GM18507 (cell line): ENCODE results near the gene CDC42BPA.
A peak's percentile ranks its signal among the peaks of the same experiment; 100 is the strongest.
"Not testable (repeated sequence)": the region's sequence is repeated elsewhere in the genome, so short reads cannot be mapped to it uniquely, and the experiment has no call there.

Source experiments
- DNase-seq: peaks from one replicate; pipeline ENCODE4 v3.0.0; 2011; ENCODE audit warnings: low read depth; ENCODE audit not compliant: insufficient read length; ENCODE audit errors: extremely low spot score
- FAIRE-seq: peaks from 2 replicates; lab custom pipeline; 2011; peaks lifted over from hg19 to GRCh38; lab: Jason Lieb, UNC

The CDC42BPA gene

DNA sequence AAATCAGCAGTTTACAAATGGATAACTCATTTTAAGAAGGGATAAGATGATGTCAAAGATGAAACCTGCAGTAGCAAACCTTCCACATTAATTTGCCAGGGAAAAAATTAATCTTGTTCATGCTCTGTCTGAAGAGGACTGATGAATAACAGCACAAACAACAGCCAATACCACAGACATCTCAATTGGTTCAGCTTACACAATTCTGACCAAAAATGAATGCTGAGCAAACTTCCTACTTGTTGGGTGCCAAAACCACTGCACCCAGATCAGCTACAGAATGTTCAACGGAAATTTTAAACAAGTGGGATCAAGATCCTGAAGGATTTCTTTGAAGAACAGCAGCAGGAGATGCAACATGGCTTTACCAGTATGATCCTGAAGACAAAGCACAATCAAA, 279.9 kb downstream of the CDC42BPA start:
- no peak for DNase-seq
- peak; percentile 29 for FAIRE-seq

DNA sequence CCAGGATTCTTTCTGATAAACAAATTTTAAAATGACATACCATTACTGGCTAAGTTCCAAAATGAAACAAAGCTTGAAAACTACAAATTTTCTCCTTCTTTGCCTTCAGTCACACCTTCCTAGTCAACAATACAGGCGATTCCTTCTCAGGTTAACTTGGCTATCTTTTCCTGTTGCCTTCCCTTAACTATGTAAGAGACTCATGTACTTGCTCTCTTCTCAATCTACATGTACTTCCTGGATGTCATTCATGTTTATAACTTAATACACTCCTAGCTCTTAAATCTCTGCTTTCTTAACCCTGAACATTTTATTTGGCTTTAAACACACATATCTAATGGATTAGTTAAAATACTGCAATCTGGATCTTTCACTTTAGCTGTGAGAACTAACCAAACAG, 281.2 kb downstream of the CDC42BPA start:
- FAIRE-seq (no peak), DNase-seq (no peak)

DNA sequence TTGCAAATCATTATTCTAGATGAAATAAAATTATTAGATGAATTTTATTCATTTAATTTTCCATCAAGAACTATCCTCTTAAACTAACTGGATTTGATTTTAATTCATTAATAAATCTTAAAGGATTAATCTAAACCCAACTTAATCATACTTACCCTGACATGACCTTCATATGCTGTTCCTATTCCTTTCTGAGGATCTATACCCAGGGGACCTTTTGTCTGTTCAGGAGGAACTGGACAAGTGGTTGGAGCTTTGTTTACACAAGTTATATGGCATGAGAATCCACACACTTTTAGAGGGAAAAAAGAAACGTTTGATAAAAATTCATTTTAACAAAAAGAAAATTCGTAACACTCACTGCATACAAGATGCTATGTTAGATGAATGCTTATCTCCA, 283.0 kb downstream of the CDC42BPA start:
- DNase-seq (no peak), FAIRE-seq (no peak)

DNA sequence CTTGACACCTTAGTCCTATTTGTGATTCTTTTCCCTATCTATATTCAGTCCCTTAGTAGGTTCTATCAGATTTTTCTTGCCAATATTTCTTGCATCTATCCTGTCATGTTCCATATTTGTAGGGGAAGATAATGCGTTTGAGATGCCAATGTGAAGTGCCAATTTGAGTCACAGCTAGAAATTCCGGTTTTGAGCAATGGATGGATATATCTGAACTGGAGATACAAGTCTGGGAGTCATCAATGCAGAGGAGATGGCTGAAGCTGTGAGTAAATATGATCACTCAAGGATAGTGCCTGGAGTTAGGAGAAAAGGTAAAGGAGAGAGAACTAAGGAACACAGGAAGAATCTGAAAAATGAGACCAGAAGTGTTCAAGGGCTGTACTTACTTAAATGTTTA, 284.4 kb downstream of the CDC42BPA start:
- FAIRE-seq (no peak), DNase-seq (no peak)

DNA sequence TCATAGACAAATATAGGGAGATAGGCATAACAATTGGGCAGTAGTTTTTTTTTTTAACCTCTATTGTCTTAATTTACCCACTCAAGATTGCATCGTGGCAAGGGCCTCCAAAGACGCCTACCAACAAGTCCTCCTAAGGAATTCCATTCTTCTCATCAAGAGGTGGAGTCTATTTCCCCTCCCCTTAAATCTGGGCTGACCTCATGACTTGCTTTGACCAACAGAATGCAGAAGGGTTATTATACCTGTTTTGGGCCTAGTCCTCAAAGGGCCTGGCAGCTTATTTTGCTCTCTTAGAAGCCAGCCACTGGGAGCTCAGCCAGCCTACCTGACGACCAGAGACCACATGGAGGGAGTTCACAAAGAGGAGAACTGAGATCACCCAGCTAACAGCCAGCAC, 285.9 kb downstream of the CDC42BPA start:
- DNase-seq (no peak), FAIRE-seq (no peak)

DNA sequence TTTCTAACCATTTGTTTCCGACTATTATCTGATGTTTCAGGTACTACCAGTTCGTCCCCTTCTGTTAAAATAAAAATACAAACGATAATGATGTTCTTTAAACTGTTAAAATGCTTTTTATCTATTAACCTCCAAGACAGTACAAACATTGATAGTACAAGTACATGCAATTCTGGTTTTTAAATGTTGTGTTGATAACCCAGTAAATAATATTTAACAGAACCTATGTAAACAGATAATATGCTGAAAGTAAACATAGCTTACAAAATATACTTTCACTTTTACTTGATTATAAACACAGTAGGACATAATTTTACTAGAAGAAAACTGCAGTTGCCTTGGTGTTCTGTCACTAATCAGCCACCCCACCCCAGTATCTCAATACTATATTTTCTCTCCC, 301.3 kb downstream of the CDC42BPA start:
- FAIRE-seq (no peak), DNase-seq (no peak)

DNA sequence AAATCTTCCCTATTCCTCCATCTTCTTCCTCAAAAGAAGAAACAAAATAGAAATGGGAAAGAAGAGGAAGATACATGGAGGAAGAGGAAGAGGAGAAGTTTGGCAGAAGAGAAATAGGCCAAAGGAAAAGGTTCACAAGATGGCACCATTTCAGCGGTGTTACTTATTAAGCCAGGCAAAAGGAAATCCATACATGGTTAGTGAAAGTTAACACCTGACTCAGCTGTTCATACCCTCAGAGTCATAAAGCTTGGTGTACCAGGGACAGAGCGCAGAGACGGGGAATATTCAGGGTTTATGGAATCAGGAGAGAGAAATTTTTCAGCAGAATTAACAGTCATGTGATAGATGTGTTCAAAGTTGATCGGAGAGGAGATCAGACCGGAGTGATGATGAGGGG, 307.6 kb downstream of the CDC42BPA start:
- DNase-seq (no peak), FAIRE-seq (no peak)

DNA sequence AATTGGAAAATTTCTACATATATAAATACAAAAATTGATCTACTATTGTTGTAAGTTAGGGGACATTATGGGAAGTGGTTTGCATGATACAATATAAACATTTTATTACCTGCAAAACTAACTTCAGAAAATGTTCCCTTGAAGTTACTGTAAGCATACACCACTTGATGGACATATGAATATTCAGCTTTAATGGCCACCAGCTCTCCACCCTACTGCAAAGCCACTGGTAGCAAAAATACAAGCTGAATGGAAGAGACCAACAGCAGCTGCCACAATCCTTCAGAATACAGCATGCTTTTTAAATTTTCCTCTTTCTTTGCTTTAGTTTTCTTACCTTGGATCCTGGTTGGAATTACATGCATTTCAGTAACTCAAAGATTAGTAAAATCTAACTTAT, 308.4 kb downstream of the CDC42BPA start:
- DNase-seq (no peak), FAIRE-seq (no peak)

DNA sequence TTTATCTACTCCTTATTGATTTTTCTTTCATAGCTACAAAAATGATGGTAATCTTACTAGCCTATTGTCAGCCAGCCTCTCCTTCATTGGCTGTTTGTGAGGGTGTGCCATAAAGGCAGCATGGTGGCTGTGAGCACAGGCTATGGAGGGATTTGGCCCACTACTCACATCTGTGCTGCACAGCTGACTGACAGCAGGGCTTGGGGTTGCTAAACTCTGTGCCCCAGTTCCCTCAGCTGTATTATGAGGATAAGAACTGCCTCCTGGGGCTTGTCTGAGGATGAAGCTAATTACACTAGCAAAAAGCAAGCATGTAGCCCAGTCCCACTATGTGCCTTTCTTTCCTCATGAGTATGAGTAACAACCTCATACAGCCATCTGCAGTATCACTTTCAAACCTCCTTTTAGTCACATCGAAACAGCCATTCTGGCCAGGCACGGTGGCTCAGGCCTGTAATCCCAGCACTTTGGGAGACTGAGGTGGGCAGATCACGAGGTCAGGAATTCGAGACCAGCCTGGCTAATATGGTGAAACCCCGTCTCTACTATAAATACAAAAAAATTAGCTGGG, 312.0 kb downstream of the CDC42BPA start:
- no peak for FAIRE-seq

DNA sequence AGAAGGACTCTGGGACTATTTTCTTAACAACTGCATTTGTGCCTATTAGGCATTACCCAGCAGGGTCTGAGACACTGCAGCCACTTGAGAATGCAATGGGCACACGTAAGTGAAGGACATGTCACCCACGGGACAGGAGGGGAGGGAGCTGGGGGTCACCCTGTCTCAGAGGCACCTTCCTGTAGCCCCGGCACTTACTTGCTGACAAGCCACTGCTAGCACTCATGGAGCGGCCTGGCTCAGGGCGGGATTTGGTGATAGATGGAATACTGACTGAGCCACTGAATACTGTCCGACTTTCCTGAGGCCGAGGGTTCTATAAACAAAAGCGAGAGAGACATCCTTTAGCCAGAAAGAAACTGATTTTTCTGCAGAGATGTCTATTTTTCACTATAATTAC, 313.5 kb downstream of the CDC42BPA start:
- DNase-seq: no peak
- FAIRE-seq: no peak

More for the DNA sequence above, 312.0 kb downstream of the CDC42BPA start:
- no peak for DNase-seq

DNA sequence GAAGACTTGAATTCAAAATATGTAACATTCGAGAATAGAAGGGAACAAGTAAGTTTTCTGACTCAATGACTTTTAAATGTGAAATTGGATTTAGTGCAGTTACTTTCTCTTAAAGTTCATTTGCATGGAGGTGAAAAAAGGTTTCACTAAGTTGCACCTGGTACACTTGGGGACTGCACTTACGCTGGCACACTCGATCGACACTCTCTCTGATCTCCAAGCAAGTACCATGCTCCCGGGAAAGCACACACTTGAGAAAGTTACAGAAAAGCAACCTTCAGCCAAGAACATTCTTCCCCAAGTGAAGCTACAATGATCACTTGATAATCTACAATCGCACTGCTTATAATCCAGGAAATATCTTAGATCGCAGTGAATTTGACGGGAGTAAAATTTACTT, 315.1 kb downstream of the CDC42BPA start:
- no peak for DNase-seq
- FAIRE-seq: no peak

DNA sequence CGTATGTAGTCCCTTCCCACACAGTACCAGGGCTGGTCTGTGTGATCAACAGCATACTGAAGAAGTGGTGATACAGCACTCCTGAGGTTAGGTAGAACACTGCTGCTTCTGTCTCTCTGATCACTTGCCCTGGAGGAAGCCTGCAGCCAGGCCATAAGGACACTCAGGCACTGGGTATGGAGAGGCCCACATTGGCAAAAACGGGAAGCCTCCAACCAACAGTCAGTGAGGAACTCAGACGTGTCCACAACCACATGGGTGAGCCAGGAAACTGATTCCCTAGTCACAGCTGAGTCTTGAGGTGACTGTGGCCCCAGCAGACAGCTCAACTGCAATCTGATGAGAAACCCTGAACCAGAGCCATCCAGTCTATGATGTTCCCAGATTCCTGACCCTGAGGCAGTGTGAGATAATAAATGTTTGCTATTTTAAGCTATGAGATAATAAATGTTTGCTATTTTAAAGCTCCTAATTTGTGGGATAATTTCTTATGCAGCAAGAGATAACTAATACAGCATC, 315.7 kb downstream of the CDC42BPA start:
- FAIRE-seq (no peak), DNase-seq (no peak)

DNA sequence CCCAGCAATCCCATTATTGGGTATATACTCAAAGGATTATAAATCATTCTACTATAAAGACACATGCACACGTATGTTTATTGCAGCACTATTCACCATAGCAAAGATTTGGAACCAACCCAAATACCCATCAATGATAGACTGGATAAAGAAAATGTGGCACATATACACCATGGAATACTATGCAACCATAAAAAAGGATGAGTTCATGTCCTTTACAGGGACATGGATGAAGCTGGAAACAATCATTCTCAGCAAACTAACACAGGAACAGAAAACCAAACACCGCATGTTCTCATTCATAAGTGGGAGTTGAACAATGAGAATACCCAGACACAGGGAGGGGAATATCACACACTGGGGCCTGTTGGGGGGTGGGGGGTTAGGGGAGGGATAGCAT, 318.7 kb downstream of the CDC42BPA start:
- DNase-seq, FAIRE-seq: not testable (repeated sequence)

DNA sequence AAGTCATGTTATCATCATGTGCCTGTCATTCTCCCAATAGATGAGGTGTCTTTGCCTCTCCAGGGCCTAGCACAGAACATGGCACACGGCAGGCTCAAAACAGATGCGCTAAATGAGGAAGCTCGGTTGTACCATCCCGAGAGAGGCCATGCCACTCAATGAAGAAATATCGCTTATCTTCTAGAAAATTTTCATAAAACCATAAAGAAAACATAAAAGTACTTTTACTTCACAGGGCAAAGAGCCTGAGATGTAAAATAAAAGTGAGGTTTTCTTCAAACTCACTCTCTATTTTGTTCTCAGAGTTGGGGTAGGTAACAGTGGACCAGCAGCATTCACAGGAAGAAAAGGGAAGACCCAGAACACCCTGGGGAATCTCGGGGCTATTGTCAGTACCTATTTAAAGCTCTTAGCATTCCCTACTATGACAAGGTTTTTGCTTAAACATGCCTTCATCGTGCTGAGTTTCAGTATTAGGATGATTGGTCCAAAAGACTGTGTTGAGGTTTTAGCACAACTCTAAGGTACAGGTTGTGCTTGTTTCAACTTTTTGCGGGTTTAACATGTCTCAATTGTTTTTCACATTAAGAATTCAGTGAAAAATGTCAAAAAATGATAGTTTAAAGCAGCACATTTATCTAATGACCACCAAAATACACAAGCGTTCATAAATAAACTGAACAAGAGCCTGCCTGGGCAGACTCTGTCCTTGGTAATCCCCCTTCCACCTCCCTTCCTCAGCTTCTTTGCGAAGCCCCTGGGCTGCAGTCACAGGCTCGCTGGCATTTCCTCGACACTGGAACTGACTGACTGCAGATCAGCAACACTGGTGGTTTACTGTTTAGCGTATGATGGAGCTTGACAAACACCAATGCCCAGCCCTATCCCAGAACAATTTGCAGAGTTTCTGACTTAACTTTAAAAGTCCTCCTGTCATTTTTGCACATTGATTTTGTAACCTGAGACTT, 322.6 kb downstream of the CDC42BPA start:
- DNase-seq (peak; percentile 38), FAIRE-seq (peak; percentile 88)

DNA sequence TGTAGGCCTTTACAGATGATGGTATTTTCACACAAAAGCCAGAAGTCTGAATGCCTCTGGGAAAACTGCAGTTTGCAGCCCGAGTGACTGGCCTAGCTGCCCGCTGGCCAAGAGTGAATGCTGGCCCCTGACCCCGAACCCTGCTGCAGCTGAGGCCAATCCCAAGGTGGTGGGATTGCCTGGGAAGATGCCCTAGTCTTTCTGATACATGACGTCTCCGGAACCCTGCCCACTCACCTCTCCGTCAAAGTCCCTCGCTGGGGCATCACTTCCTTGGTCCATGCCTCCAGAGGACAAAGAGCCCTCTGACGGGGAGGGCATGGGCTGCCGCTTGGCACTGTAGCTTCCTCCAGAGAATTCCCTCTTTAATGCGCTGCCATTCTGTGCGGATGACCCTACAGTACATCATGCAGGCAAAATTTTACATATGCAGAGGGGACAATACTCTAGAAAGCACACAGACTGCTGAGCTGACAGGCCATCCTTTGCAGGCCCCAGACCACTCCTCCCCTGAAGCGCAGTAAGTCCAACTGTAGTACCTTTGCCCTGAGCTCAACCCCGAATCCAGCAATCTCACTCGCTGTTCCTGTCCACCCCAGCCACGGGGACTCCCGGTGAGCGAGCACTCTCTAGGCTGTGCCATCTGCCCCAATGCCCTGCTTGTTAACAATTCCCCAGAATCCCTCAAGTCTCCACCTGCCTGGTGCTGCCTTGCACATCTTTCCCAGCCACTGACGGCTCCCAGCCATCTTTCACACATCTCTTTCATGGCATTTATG, 323.5 kb downstream of the CDC42BPA start:
- FAIRE-seq (no peak), DNase-seq (no peak)

DNA sequence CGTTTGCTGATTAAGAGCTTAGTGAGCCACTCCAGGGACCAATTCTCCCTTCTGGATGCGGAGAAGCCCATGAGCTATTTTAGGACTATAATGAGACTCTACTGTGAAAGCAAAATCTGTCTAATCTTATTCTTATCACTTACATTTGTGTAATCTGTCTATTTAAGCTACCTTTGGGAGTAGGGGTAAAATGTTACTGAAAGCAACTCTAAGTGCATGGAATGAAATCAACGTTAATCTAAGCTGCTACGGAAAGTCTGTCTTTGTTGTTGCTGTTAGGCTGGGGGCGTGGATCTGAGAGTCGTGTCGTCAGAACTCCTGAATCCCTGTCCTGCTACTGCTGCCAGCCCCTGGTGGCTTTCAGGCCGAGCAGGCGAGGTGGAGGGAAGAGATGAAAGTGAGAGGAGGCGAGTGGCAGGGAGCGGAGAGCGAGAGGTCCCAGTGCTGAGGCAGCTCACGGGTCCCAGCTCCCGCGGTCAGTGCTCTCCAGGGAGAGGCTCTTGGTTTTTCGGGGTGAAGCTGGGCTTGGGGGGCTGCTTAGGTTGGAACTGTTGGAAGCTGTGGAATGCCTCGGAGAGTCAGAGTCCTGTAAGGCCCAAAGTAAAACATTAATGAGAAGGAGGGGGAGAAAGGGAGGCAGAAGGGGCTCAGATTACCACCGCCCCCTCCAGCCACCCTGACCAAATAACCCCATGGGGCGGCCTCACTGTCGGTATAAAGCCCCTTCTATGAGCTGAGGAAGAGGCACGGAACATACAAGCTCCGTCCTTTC, 324.3 kb downstream of the CDC42BPA start:
- no peak for DNase-seq
- no peak for FAIRE-seq

DNA sequence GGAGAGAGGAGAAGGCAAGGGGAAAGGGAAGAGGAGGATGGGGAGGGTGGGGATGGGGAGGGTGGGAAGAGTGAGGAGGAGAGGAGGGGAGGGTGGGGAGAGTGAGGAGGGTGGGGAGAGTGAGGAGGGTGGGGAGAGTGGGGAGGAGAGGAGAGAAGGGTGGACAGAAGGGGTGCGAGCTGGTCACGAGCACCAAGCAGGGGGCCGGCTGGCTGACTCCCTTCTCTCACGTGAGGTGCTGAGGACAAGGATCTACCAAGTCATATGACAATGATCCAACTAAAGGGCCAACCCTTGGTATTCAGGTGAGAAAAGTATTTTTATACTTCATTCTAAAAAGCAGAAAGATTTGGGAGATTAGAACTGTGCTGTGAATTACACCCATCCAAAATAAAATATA, 326.4 kb downstream of the CDC42BPA start:
- DNase-seq (no peak), FAIRE-seq (no peak)

DNA sequence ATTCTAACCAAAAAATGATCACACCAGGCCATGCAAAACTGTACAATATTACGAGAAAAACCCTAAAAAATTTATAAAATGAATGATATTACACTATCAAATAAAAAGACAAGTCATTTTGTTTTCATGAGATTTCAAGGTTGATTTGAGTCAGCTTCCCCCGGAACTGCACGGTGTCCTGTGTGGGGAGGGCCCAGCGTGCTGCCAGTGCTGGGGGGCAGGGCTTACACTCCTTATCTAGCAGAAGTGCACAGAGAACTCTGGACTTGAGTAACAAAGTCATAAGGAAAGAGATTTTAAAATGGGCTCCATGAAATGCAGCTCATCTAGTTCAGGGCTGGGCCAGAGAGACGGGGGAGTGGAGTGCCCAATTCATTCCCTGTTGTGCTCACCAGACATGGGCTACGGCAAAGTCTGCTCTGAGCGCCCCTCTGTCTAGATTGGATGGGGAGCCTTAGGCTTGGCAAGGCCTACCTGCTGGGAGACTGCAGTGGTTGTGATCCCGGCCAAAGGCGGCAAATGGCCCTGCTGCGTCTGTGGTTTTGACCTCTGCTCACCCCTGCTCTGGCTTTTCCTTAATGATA, 328.1 kb downstream of the CDC42BPA start:
- peak; percentile 33 for DNase-seq
- FAIRE-seq: no peak
